Caco-2 (cell line): ENCODE results near the gene ARHGAP4. TPM values are rescaled to one million over a fixed set of nuclear protein-coding genes. Genes with fewer than 3 reads are reported as not detected.

Experiments used
- BruUV-seq: library from RNA; stranded (reverse); fragments of 400-500 nt; replicated peaks from 2 replicates; lab custom pipeline; 2021; lab: Mats Ljungman, UMichigan
- CTCF ChIA-PET: fragments of 300-600 bp; sonication (Branson Sonifier 250); formaldehyde crosslinking; loops from one replicate; lab custom pipeline; 2022; ENCODE audit warnings: antibody characterized with exemption; lab: Charles Lee
- POLR2A ChIA-PET: fragments of 300-600 bp; sonication (Branson Sonifier 250); formaldehyde crosslinking; loops from one replicate; lab custom pipeline; 2022; ENCODE audit warnings: antibody characterized with exemption; lab: Charles Lee
- DNase-seq, 2 experiments: peaks; one replicate each; pipeline versions ENCODE4 v3.0.0 to v3.0.0-alpha.2; 2020 to 2022
- H3K27me3 ChIP-seq: replicated peaks from 2 replicates; pipeline ENCODE4 v1.6.0; 2011; ENCODE audit warnings: low read length; ENCODE audit not compliant: control insufficient read depth, insufficient read depth
- H3K36me3 ChIP-seq: 2 replicates; pipeline ENCODE4 v1.5.1; 2011; ENCODE audit warnings: low read length; ENCODE audit not compliant: control insufficient read depth, insufficient read depth
- H3K4me1 ChIP-seq: fragments of 250-450 bp; sonication (Bioruptor Pico); 2 replicates; pipeline ENCODE4 v1.5.1; 2020; ENCODE audit warnings: mild to moderate bottlenecking
- H3K4me3 ChIP-seq: 2 replicates; pipeline ENCODE4 v1.5.1; 2011; ENCODE audit warnings: low read depth, mild to moderate bottlenecking, control low read depth, low read length
- H3K9me3 ChIP-seq: fragments of 250-450 bp; sonication (Bioruptor Pico); 2 replicates; pipeline ENCODE4 v1.5.1; 2020; ENCODE audit warnings: mild to moderate bottlenecking, moderate library complexity
- H3K27ac Mint-ChIP-seq: one replicate; pipeline ENCODE4 v1.8.0; 2022; ENCODE audit warnings: mixed read lengths; ENCODE audit not compliant: unreplicated experiment
- H3K27me3 Mint-ChIP-seq: one replicate; pipeline ENCODE4 v1.8.0; 2022; ENCODE audit warnings: mixed read lengths; ENCODE audit not compliant: insufficient read depth, unreplicated experiment
- H3K36me3 Mint-ChIP-seq: one replicate; pipeline ENCODE4 v1.8.0; 2022; ENCODE audit warnings: mild to moderate bottlenecking, mixed read lengths; ENCODE audit not compliant: insufficient read depth, unreplicated experiment
- H3K4me1 Mint-ChIP-seq: one replicate; pipeline ENCODE4 v1.8.0; 2022; ENCODE audit warnings: low read depth, mixed read lengths; ENCODE audit not compliant: unreplicated experiment
- H3K4me3 Mint-ChIP-seq: one replicate; pipeline ENCODE4 v1.8.0; 2022; ENCODE audit warnings: mild to moderate bottlenecking, moderate library complexity, mixed read lengths; ENCODE audit not compliant: unreplicated experiment
- H3K9me3 Mint-ChIP-seq: one replicate; pipeline ENCODE4 v1.8.0; 2022; ENCODE audit warnings: mixed read lengths; ENCODE audit not compliant: unreplicated experiment
- CTCF ChIP-seq, 2 experiments: fragments of 200-600 bp in 1 of 2; IDR thresholded peaks; 1 replicate in 1 of 2; 2 replicates in 1 of 2; pipeline versions ENCODE4 v1.5.1 to v1.8.0; 2011 to 2022; ENCODE audit warnings: antibody characterized with exemption in 1 of 2, control low read depth in 1 of 2, inconsistent platforms in 1 of 2, low read depth in 1 of 2, low read length in 1 of 2, mild to moderate bottlenecking in 1 of 2, moderate library complexity in 1 of 2; ENCODE audit not compliant: insufficient read depth in 1 of 2, severe bottlenecking in 1 of 2, unreplicated experiment in 1 of 2
- intact Hi-C: fragments of 100-400 bp; cut with micrococcal nuclease; formaldehyde crosslinking; loops from one replicate; pipeline ENCODE4 v1.10.0; 2022; ENCODE audit not compliant: unreplicated experiment
- total RNA-seq: library from RNA; stranded (reverse); gene quantifications from 2 replicates; pipeline ENCODE4 v1.2.3, GENCODE V29; 2022

The ARHGAP4 gene
- total RNA-seq, 1 experiment from 2014 or later: 15.7 TPM

- no peaks in the 10 kb centered on the region for H3K36me3 ChIP-seq
- no peak for DNase-seq
- peaks cover 16% of the 10 kb centered on the region for H3K36me3 Mint-ChIP-seq
- H3K4me3 ChIP-seq: peak overlapping the region; percentile 54
- intact Hi-C loops: no loop called here
- H3K9me3 ChIP-seq: no peaks in the 10 kb centered on the region
- no peak for TF ChIP-seq CTCF (IDR thresholded peaks at IDR 0.05; ENCODE audit: insufficient read depth in 1 of 2, low read depth in 1 of 2, low read length in 1 of 2, severe bottlenecking in 1 of 2, unreplicated experiment in 1 of 2)
- POLR2A ChIA-PET: interaction anchor here (1.2 kb wide), 1 partner anchor 8 kb away, joined by 3 read pairs; the partner anchor contains the start of gene ARHGAP4
- no peak overlapping the region for H3K27ac Mint-ChIP-seq
- H3K9me3 Mint-ChIP-seq: no peaks in the 10 kb centered on the region
- H3K27me3 ChIP-seq: no peaks in the 10 kb centered on the region
- H3K4me1 ChIP-seq: no peaks in the 10 kb centered on the region
- no peaks in the 10 kb centered on the region for H3K27me3 Mint-ChIP-seq
- no peaks in the 10 kb centered on the region for H3K4me1 Mint-ChIP-seq
- peak overlapping the region; percentile 76 for H3K4me3 Mint-ChIP-seq
- BruUV-seq: TSS peak; percentile 45
- CTCF ChIA-PET: interaction anchor here (1.1 kb wide), 1 partner anchor 13 kb away, joined by 6 read pairs; no protein-coding TSS in a partner anchor
These were observed 8.2 kb upstream of the ARHGAP4 start for GRCh38 chrX:153934148-153934761.

GRCh38 chrX:153933748-153934147 is 7.7 kb upstream of the ARHGAP4 start:
- DNase-seq: no peak
- no TSS peak for BruUV-seq
- CTCF ChIA-PET: no interaction called here
- Mint-ChIP-seq H3K36me3 (peaks cover 22% of the 10 kb centered on the region), H3K27ac (no peak overlapping the region), H3K9me3 (no peaks in the 10 kb centered on the region), H3K27me3 (no peaks in the 10 kb centered on the region), H3K4me1 (no peaks in the 10 kb centered on the region), H3K4me3 (peak overlapping the region; percentile 76)
- intact Hi-C loops: no loop called here
- no peaks in the 10 kb centered on the region for H3K36me3 ChIP-seq
- peak overlapping the region; percentile 54 for H3K4me3 ChIP-seq
- no peaks in the 10 kb centered on the region for H3K27me3 ChIP-seq
- H3K9me3 ChIP-seq: no peaks in the 10 kb centered on the region
- POLR2A ChIA-PET: no interaction called here
- H3K4me1 ChIP-seq: no peaks in the 10 kb centered on the region
- no peak for TF ChIP-seq CTCF (IDR thresholded peaks at IDR 0.05; ENCODE audit: insufficient read depth in 1 of 2, low read depth in 1 of 2, low read length in 1 of 2, severe bottlenecking in 1 of 2, unreplicated experiment in 1 of 2)

- no peak for DNase-seq
- H3K36me3 Mint-ChIP-seq: peaks cover 35% of the 10 kb centered on the region
- H3K9me3 ChIP-seq: no peaks in the 10 kb centered on the region
- H3K4me3 Mint-ChIP-seq: no peak overlapping the region
- intact Hi-C loops: no loop called here
- H3K27ac Mint-ChIP-seq: no peak overlapping the region
- no peaks in the 10 kb centered on the region for H3K36me3 ChIP-seq
- H3K27me3 Mint-ChIP-seq: no peaks in the 10 kb centered on the region
- no peak overlapping the region for H3K4me3 ChIP-seq
- no peaks in the 10 kb centered on the region for H3K4me1 ChIP-seq
- BruUV-seq: no TSS peak
- ChIA-PET CTCF (no interaction called here), POLR2A (no interaction called here)
- no peaks in the 10 kb centered on the region for H3K27me3 ChIP-seq
- no peaks in the 10 kb centered on the region for H3K9me3 Mint-ChIP-seq
- TF ChIP-seq CTCF (IDR thresholded peaks at IDR 0.05; ENCODE audit: insufficient read depth in 1 of 2, low read depth in 1 of 2, low read length in 1 of 2, severe bottlenecking in 1 of 2, unreplicated experiment in 1 of 2): no peak
- no peaks in the 10 kb centered on the region for H3K4me1 Mint-ChIP-seq
These were observed 6.3 kb upstream of the ARHGAP4 start for GRCh38 chrX:153932220-153932915.
